ENCODE results near the gene TMTC1. TPM values are rescaled to one million over a fixed set of nuclear protein-coding genes. Genes with fewer than 3 reads are reported as not detected.

Gene TMTC1
- total RNA-seq, 1 donor from 2014 or later, result 16.1 TPM

DNA sequence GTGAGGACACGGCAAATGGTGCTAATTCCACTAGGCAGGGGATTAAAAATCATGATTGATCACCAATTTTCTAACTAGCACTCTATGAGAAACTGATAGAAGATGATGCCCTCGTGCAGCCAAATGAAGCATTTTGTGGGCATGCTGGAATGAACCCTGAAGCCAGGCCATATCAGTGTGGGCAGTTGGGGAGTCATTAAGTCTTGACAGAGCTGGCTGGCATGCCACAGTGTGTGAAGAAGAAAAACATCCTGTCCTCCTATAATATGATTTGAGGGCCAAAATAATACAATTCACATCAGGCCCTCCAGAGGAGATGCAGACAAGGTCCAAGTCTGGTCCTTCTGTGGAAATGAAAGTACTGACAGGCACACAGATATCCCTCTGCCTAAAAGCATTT, 107.1 kb downstream of the TMTC1 start:
- H3F3A ChIP-seq (ENCODE audit: low read depth), result no peaks in the 10 kb centered on the region
- no peaks in the 10 kb centered on the region for H4K20me1 ChIP-seq (ENCODE audit: low read depth)
- H2AFZ ChIP-seq (replicated peaks), result no peak overlapping the region
- H3K4me2 ChIP-seq, result no peak overlapping the region
- Mint-ChIP-seq H3K27me3 (ENCODE audit: insufficient read depth, low read depth) (no peaks in the 10 kb centered on the region), H3K36me3 (peaks cover 4% of the 10 kb centered on the region), H3K27ac (no peak overlapping the region), H3K4me3 (no peak overlapping the region), H3K4me1 (peaks cover 26% of the 10 kb centered on the region), H3K9me3 (peaks cover 2% of the 10 kb centered on the region)
- H3K36me3 ChIP-seq, result no peaks in the 10 kb centered on the region
- no peak for DNase-seq (ENCODE audit: low spot score)
- peaks cover 8% of the 10 kb centered on the region for H3K4me1 ChIP-seq
- no peak overlapping the region for H3K9ac ChIP-seq
- H3K9me3 ChIP-seq (ENCODE audit: low read depth), result no peaks in the 10 kb centered on the region
- no peak overlapping the region for H3K27ac ChIP-seq
- no peaks in the 10 kb centered on the region for H3K79me2 ChIP-seq (ENCODE audit: low read depth)
- no peaks in the 10 kb centered on the region for H3K27me3 ChIP-seq
- TF ChIP-seq EZH2 (IDR thresholded peaks at IDR 0.05), result no peak
- TF ChIP-seq EZH2phosphoT487 (IDR thresholded peaks at IDR 0.05), result no peak
- TF ChIP-seq, protein P1, sequence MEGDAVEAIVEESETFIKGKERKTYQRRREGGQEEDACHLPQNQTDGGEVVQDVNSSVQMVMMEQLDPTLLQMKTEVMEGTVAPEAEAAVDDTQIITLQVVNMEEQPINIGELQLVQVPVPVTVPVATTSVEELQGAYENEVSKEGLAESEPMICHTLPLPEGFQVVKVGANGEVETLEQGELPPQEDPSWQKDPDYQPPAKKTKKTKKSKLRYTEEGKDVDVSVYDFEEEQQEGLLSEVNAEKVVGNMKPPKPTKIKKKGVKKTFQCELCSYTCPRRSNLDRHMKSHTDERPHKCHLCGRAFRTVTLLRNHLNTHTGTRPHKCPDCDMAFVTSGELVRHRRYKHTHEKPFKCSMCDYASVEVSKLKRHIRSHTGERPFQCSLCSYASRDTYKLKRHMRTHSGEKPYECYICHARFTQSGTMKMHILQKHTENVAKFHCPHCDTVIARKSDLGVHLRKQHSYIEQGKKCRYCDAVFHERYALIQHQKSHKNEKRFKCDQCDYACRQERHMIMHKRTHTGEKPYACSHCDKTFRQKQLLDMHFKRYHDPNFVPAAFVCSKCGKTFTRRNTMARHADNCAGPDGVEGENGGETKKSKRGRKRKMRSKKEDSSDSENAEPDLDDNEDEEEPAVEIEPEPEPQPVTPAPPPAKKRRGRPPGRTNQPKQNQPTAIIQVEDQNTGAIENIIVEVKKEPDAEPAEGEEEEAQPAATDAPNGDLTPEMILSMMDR (IDR thresholded peaks at IDR 0.05), result no peak
- H3K4me3 ChIP-seq, result no peak overlapping the region

DNA sequence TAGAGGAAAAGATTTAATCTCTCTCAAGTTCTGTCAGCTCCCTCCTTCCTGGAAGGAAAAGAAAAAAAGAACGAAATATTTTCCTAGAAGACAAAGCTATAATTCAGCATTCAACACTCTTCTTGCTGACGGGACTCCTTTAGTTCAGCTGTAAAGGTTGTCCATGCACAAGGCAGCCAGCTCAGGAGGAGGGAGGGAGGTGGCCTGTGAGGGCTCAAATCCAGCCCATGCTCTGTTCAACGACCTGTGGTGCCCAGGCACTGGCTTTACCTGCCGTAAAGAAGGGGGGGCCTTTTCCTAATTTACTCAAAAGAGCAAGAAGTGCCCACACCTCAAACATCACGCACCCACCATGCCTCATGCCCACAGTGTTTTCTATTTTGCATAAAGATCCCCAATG, 109.3 kb downstream of the TMTC1 start:
- Histone ChIP-seq H4K20me1 (ENCODE audit: low read depth) (no peaks in the 10 kb centered on the region), H3K27ac (no peak overlapping the region), H2AFZ (replicated peaks) (no peak overlapping the region), H3F3A (ENCODE audit: low read depth) (no peaks in the 10 kb centered on the region), H3K9me3 (ENCODE audit: low read depth) (no peaks in the 10 kb centered on the region), H3K9ac (no peak overlapping the region), H3K79me2 (ENCODE audit: low read depth) (no peaks in the 10 kb centered on the region), H3K27me3 (no peaks in the 10 kb centered on the region), H3K4me1 (peaks cover 8% of the 10 kb centered on the region), H3K4me2 (no peak overlapping the region), H3K4me3 (no peak overlapping the region), H3K36me3 (no peaks in the 10 kb centered on the region)
- H3K4me3 Mint-ChIP-seq, result no peak overlapping the region
- H3K27me3 Mint-ChIP-seq (ENCODE audit: insufficient read depth, low read depth), result peaks cover 3% of the 10 kb centered on the region
- H3K9me3 Mint-ChIP-seq, result no peaks in the 10 kb centered on the region
- H3K4me1 Mint-ChIP-seq, result peaks cover 30% of the 10 kb centered on the region
- TF ChIP-seq EZH2 (IDR thresholded peaks at IDR 0.05), result no peak
- TF ChIP-seq, protein P1 (IDR thresholded peaks at IDR 0.05), result no peak
- TF ChIP-seq EZH2phosphoT487 (IDR thresholded peaks at IDR 0.05), result no peak
- no peaks in the 10 kb centered on the region for H3K36me3 Mint-ChIP-seq
- no peak overlapping the region for H3K27ac Mint-ChIP-seq
- no peak for DNase-seq (ENCODE audit: low spot score)

DNA sequence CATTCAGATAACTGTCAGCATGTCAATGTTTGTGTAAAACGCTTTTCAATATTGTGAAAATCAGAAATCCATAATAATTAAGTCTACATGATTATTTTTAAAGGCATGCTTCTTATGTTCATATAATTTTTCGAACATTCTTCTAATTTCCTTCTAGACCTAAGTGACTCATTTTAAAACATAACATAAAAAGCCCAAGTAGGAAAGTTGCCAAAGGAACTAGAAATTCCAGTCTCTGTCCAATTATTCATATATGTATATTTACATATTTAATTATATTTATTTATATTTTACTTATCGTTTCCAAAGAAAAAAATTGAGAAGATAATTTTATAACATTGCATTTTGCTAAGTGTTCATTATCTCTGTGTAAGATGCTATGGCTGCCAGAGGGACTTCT, 110.4 kb downstream of the TMTC1 start:
- peaks cover 3% of the 10 kb centered on the region for H3K27me3 Mint-ChIP-seq (ENCODE audit: insufficient read depth, low read depth)
- H3K9me3 Mint-ChIP-seq, result no peaks in the 10 kb centered on the region

DNA sequence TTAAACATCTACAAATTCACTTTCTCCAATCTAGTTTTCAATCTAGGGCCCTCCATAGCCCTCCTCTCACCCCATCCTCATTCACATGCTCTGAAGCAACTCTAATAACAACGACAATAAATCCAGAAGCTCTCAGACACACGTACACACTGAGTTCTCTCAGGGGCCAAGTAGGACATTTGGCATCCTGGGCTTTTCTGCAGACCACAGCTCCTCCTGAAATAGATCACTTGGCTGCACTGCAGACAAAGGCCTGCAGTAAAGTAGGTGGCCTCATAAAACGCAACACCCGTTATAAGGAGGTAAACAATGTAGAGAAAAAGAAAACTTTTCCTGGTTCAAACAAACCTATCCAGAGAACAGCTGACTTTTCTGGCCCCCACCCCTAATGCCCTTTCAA, 111.2 kb downstream of the TMTC1 start:
- Histone ChIP-seq H3K36me3 (no peaks in the 10 kb centered on the region), H4K20me1 (ENCODE audit: low read depth) (no peaks in the 10 kb centered on the region), H3K9ac (no peak overlapping the region), H3K27ac (no peak overlapping the region), H3K27me3 (no peaks in the 10 kb centered on the region), H3K4me3 (no peak overlapping the region), H3K4me1 (peaks cover 12% of the 10 kb centered on the region), H3F3A (ENCODE audit: low read depth) (no peaks in the 10 kb centered on the region), H3K9me3 (ENCODE audit: low read depth) (no peaks in the 10 kb centered on the region), H3K4me2 (no peak overlapping the region), H2AFZ (replicated peaks) (no peak overlapping the region), H3K79me2 (ENCODE audit: low read depth) (no peaks in the 10 kb centered on the region)
- Mint-ChIP-seq H3K4me3 (no peak overlapping the region), H3K36me3 (no peaks in the 10 kb centered on the region), H3K27me3 (ENCODE audit: insufficient read depth, low read depth) (peaks cover 3% of the 10 kb centered on the region), H3K9me3 (no peaks in the 10 kb centered on the region), H3K4me1 (peaks cover 38% of the 10 kb centered on the region), H3K27ac (no peak overlapping the region)
- TF ChIP-seq EZH2 (IDR thresholded peaks at IDR 0.05) (no peak), EZH2phosphoT487 (IDR thresholded peaks at IDR 0.05) (no peak)
- TF ChIP-seq, protein P1 (IDR thresholded peaks at IDR 0.05), result no peak
- DNase-seq (ENCODE audit: low spot score), result no peak

More for the DNA sequence above, 110.4 kb downstream of the TMTC1 start:
- H3K36me3 ChIP-seq, result no peaks in the 10 kb centered on the region
- no peak overlapping the region for H3K9ac ChIP-seq
- H3K27ac ChIP-seq, result no peak overlapping the region
- no peaks in the 10 kb centered on the region for H3K79me2 ChIP-seq (ENCODE audit: low read depth)
- no peaks in the 10 kb centered on the region for H3K9me3 ChIP-seq (ENCODE audit: low read depth)
- Mint-ChIP-seq H3K4me3 (no peak overlapping the region), H3K4me1 (peaks cover 32% of the 10 kb centered on the region), H3K36me3 (no peaks in the 10 kb centered on the region), H3K27ac (no peak overlapping the region)
- no peak for TF ChIP-seq EZH2 (IDR thresholded peaks at IDR 0.05)
- no peak overlapping the region for H2AFZ ChIP-seq (replicated peaks)
- H3F3A ChIP-seq (ENCODE audit: low read depth), result no peaks in the 10 kb centered on the region
- DNase-seq (ENCODE audit: low spot score), result no peak
- peaks cover 8% of the 10 kb centered on the region for H3K4me1 ChIP-seq
- no peak overlapping the region for H3K4me2 ChIP-seq
- H3K4me3 ChIP-seq, result no peak overlapping the region
- no peaks in the 10 kb centered on the region for H3K27me3 ChIP-seq
- H4K20me1 ChIP-seq (ENCODE audit: low read depth), result no peaks in the 10 kb centered on the region
